Fibroblast of gingiva (primary cell): Measurements from ENCODE around the gene RNF213.

Source experiments
- DNase-seq: peaks from one replicate; pipeline ENCODE4 v3.0.0-alpha.2; 2011; ENCODE audit warnings: low read depth

The RNF213 gene

DNA sequence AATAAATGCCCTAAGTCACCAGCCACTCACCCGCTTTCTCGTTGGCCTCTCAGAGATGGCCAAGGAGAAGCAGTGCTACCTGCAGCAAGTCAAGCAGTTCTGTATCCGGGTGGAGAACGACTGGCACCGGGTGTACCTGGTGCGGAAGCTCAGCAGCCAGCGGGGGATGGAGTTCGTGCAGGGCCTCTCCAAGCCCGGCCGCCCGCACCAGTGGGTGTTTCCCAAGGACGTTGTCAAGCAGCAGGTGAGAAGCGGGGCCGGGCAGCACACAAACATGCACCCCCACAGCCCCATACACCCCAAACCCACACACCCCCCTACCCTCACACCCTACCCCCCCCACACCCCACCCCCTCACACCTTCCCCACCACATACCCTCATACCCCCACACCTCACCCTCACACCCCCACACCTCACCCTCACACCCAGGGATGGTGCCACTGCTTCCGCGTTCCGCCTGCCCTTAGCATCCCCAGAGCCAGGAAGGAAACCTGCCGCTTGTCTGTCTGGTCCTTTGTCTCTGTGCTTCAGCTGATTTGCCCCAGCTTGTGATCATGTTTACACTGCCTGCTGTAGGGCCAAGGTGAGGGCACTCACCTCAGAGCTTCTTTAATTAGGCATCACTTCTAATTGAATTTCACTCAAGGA, 112.4 kb downstream of the RNF213 start:
- DNase-seq = no peak

DNA sequence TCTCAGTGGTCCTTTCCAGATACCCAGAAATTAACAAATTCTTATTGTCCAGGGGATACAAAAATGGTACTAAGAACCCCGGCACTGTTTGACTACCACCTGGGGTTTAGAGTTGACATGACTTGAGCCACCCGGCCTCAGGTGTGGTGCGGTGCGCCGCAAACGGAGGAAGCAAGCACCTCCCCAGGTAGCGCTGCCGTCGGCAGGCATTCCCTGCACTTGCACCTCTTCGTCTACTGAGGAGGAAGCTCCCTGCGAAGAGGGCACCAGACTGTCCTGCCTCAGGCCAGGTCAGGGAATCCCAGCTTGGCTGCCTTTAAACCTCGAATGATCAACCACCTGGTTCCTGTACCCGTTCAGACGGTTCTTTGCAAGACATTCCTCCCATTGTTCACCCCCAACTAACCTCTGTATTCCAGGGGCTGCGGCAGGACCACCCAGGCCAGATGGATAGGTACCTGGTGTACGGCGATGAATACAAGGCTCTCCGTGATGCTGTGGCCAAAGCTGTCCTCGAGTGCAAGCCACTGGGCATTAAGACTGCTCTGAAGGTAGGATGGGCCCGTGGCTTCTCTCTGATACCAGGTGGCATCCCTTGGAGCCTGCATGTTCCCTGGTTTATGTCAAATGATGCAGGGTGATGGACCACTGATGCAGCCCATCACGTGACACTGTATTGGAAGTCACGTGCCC, 113.5 kb downstream of the RNF213 start:
- no peak for DNase-seq

DNA sequence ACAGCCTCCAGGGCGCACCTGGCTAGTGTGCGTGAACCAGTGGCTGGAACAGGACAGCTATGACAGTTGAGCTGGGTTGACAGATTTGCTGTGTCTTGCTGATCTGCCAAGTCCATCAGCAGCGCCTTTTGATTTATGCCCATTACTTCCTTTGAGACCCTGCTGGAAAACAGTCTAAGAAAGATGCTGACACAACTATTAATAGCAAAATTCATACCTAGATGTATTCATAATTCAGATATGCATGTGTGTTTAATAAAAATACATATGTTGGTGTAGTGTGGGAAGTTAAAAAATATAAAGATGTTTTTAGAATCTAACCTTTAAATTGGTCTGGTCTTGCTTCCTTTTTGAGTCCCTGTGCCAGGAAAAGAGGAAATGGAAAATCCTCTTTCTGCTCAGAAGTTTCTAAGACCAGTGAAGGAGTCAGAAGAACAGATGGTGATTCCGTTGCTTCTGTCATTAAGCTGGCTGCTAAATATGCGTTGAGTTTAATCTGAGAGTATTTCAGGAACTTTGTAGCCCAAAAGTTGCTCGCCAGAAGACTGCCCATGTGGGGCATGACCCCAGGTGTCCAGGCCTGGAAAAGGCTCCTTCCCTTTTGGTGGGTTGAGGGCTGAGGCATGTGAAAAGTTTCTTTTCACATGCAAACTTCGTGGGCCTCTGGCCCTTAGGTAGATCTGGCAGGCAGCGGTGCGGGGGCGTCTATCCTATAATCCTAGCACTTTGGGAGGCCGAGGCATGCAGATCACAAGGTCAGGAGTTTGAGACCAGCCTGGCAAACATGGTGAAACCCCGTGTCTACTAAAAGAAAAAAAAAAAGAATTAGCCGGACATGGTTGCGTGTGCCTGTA, 114.3 kb downstream of the RNF213 start:
- DNase-seq = no peak

DNA sequence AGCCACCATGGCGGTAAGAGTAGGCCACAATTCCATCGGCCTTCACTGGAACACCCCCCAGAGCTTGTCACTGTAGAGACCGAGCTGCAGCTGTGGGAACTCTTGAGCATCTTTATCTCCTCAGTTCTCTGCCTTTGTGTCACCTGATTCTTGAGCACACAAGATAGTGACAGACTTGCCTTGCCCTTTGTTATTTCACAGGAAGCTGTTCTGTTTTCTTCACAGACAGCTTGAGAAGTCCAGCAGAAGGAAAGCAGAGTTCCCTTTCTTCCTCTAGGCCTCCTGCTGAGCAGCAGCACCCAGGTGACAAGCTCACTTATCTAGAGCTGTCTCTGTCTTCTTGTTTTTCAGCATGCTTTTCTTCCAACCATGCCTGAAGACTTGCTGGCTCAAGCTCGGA, 115.9 kb downstream of the RNF213 start:
- DNase-seq = no peak

DNA sequence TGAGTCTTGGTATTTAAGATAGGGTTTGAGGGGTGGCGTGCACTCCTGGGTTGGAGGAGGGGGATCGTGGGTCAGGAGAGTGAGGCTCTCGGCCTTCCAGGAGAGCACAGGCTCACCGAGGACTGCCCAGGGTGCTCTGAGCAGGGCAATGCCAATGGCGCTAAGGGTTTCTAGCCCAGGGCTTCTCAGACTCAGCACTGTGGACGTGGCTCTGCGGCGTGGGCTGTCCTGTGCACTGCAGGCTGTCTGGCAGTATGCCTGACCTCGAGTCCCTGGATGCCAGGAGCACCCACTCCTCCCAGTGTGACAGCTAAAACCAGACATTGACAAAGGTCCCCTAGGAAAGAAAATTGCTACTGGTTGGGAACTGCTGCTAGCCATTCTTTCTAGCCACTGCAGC, 117.1 kb downstream of the RNF213 start:
- DNase-seq = no peak

DNA sequence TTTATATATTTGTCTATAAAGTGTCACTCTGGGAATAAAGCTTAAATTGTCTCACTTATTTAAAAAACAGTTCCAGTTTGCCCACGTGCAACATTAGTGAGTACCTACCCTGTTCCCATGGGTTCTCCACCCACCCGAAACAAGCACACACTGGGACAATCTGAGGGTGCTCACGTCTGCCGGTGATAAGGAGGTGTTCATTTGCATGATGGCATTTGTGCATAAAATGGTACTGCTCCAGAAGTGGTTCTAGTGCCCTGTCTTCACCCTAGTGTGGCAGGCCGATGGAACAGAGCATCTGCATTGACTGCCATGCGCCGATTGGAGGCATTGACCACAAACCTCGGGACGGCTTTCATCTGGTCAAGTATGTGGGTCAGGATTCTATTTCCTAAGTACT, 118.7 kb downstream of the RNF213 start:
- DNase-seq = no peak

DNA sequence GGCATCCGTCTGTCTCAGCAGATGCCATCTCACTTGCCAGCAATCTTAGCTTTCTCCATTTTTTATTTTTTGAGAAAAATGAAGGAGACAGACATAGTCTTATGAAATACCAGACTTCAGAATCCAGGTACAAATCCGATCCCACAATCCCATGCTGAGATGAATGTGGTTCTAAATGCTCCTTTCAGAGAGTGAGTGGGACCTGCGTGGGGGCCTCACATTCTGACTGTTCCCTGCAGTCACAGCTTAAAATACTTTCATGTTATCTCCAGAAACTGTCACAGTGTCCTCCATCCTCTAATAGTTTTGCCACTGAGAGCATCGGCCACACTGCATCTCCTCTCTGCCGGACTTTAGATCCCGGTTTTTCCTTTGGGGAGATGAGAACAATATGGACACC, 119.4 kb downstream of the RNF213 start:
- no peak for DNase-seq

DNA sequence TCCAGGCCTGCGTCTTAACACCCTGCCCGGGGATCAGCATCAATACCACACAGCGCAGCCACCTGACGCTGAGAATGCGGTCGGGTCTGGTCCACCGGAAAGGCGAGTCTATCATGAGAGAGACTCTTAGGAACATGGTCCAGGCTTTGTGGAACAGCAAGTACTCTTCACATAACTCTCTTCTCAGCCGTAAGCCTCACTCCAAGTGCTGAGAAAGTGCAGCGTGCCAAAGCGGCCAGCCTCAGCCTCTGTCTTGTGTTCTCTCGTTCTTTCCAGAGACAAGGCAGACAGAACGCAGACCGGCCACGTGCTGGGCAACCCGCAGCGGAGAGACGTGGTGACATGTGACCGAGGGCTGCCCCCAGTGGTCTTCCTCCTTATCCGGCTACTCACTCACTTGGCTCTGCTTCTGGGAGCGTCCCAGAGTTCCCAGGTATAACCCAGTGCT, 119.9 kb downstream of the RNF213 start:
- no peak for DNase-seq

DNA sequence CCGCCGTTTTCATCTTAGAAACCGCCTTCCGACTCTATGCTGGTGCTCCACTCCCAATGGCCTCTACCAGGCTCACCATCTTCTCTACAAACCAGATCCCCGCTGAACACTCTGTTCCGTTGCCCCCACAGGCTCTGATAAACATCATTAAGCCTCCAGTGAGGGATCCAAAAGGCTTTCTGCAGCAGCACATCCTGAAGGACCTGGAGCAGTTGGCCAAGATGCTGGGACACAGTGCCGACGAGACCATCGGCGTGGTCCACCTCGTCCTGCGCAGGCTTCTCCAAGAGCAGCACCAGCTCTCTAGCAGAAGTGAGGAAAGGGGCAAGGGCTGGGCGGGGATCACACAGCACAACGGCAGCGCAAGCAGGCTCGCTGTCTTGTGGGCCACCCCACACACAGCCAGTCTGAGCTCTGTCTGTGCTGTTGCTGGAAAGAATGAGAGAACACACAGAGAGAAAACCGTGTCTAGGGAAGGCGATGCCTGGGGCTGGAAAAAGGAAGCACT, 120.8 kb downstream of the RNF213 start:
- DNase-seq = no peak

DNA sequence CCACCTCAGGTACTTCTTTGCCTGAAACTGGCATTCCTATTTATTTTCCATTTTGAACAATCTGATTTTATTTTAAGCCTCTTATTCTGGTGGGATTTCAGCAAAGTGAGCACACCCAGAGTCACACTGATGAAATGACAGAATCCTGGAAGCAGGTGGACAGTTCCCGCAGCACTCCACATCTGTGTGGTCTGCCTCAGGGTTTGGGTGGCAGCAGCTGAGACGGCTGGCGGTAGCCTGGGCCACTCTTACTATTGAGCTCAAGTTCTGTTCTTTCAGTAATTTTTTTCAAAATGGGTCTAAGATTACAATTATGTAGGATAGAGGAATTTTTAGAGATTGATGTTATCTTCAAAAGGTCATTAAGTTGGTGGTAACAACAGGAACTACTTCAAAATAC, 121.8 kb downstream of the RNF213 start:
- DNase-seq = no peak

DNA sequence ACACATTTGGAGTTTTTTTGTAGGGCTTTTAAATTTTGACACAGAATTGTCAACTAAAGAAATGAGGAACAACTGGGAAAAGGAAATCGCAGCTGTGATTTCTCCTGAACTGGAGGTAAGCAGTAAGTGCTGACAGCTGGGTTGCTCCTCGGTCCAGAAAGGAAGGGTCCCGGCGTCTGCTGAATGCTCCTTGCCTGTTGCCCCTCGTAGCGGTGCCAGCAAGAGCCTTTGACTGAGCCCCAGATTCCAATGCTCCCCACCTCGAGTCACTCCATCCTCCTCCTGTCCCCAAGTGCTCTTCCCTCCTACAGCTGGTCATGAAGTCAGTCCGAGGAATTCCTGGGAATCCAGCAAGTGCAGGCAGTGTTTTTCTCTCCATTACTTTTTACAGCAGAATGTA, 122.3 kb downstream of the RNF213 start:
- DNase-seq = no peak

DNA sequence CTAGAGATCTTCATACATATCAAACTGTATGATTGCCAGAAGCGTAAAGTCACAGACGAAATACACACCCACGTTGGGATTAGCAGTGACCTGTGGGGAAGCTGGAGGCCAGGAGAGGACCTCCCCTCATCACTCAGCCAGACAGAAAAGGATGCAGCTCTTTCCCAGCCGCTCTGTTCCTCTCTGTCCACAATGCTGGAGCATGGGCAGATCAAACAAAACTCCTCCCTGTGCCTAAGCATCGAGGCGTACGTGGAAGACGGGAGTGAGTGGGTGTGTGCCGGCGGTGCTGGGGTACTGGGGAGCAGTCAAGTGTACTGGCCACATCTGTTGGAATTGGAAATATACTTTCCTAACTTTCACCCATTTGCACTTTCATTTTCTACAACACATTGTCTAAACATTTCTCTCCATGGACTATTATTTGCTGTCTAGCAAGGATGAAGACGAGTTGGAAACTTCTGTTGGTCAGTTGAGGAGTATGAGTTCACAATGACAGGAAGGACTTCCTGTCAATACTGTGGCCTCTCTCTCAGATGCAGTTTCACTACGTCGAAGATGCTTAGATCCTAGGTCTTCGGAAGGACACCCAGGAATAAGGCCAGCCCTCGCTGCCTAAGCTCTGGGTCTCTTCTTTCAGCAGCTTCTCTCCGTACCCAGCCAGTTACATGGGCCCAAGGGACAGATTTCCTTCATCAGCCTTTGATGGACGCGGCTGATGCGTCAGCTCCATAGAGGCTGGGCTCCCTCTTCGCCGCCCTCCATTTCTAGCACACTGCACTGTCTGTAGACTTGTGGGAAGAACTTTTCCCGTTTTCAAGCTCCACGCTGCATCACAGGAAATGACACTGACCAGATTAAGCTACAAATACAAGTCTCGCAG, 123.7 kb downstream of the RNF213 start:
- DNase-seq = no peak

DNA sequence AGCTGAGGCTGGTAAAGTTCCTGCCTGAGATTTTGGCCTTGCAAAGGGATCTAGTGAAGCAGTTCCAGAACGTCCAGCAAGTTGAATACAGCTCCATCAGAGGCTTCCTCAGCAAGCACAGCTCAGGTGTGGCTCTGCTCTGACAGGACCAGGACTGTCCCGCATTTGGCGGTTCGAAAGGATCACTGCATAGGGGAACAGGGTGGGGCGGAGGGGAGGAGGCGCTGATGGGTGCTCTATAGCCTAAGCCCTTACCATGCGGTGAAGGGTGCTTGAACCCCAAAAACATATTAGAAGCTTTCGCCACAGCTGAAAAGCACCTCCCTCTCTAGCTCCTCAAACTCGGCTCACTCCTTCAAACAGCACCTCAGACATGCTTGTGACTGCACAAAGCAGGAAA, 124.4 kb downstream of the RNF213 start:
- DNase-seq = no peak

DNA sequence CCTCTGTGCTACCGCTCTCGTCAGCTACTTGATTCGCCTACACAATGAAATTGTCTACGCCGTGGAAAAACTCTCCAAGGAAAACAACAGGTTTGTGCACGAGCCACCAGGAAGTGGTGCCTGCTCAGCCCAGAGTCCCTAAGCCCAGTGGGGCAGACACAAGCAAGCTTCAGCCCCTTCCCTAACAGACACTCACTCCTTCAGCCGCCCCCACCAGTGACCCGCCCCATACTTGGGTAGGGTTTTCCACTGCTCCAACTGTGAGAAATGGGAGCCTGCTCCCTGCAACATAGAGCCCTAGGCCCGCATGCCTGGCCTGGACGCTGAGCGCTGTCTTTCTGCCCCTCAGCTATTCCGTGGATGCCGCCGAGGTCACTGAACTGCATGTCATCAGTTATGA, 125.7 kb downstream of the RNF213 start:
- DNase-seq = no peak

DNA sequence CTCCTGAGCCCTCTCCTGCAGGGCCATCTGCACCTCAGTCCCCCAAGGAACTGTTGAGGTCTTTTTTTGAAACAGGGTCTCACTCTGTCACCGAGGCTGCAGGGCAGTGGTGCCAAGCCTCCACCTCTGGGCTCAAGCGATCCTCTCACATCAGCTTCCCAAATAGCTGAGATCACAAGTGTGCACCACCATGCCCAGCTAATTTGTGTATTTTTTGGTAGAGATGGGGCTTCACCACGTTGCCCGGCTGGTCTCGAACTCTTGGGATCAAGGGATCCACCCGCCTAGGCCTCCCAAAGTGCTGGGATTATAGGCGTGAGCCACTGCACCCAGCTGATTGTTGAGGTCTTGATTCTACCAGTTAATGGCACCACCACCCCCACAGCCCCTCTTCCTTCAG, 126.4 kb downstream of the RNF213 start:
- DNase-seq = no peak

DNA sequence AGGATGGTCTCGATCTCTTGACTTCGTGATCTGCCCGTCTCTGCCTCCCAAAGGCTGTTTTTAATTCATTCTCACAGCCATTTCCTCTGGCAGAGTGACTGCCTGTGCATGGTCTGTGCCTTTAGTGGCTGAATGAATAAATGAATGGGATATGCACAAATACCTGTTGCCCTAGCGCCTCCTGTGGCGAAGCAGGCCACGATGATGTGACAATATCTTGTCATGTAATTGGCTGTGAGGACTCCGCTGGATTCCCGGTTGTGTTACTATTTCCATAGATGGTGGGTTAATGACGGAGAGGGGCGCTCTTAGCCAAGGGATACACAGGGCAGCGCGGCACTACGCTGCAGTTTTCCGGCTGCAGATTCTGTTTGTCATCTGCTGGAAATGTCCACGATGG, 127.5 kb downstream of the RNF213 start:
- DNase-seq = no peak

DNA sequence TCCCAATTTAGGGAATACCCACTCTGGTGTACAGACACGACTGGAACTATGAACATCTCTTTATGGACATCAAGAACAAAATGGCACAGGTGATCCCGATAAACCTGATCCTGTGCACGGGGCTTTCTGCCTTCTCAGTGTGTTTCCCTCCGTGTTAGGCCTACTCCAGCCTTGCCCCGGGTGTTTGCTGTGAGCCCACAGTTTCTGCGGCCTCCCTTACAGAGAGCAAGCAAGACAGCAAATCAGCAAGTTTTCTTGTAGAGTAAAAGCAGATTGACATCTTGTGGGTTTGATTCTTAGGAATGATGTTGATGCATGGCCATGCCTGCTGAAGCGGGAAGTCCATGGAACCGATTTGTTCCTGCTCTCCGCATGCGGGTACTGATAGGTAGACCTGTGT, 127.9 kb downstream of the RNF213 start:
- no peak for DNase-seq

DNA sequence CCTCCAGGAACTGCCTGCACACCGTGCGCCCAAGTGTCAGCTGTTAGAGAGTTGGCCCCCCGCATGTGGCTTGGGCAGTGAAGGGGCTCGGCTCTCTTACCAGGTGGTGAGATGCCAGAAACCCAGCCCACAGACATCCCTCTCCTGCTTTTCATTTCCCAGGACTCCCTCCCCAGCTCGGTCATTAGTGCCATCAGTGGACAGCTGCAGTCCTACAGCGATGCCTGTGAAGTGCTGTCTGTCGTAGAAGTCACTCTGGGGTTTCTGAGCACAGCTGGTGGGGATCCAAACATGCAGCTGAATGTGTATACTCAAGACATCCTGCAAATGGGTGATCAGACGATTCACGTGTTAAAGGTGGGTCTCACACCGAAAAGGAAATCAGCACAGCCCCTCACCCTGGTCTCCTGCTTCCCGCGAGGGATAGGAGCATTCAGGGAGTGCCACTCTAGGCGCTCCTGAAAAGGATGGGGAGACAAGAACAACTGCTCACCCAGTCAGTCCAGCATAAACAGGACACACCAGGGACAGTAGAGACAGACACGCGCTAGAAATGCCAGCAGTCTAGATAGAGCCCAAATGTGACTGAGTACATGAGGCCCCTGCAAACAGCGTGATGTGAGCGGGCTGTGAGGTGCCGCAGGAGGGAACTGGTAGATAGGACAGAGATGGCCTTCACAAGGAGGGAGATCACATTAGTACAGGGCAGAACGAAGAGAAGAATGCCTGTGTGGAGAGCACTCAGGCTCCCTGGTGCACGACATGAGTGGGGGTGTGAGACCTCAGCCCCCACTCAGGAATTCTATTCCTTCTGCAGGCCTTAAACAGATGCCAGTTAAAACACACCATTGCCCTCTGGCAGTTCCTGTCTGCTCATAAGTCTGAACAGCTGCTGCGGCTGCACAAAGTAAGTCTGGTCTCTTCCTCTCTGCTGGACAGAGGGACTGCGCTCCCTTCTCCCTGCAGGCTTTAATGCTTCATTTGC, 128.7 kb downstream of the RNF213 start:
- no peak for DNase-seq

DNA sequence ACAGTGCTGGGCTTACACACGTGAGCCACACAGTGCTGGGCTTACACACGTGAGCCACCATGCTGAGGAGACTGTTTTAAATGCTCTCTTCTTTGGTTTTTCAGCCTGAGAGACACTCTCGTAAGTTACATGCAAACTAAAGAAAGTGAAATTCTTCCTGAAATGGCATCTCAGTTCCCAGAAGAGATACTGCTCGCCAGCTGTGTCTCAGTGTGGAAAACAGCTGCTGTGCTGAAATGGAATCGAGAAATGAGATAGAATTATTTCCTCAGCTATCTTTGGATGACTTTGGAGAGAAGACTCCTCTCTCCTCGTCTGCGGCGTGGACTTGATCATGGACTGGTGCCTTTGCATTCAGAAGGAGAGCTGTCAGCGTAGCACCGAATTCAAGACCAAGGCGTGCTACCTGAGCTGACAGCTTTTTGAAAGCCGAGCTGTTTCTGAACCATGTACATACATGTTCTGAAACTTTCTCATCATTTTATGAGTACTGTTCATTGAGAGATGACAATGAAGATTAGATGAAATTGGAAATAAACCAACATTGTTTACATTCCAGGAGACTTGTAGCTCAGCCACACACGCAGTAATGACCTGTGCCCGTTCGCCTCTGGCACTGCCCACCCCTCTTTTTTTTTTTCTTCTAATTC, 132.7 kb downstream of the RNF213 start:
- no peak for DNase-seq

DNA sequence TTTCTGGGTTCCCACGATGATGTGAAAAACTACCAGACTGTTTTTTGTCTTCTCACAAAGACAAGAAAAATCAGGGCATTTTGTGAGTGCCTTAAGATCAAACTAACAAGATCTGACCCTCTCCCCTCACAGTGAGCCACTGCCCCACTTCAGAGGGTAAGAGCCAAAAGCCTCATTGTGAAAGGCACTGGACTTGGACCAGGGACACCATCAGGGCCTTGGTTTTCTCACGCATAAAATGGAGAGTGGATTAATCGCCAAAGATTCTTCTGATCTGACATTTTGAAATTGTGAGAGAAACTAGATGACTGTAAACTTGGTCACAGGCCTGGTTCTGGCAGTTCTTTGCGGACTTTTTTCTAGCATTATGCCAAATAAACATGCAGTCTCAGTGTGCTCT, 133.3 kb downstream of the RNF213 start:
- DNase-seq = no peak
